GM21390 (cell line): ENCODE results near the gene NEK9.
"Not testable (repeated sequence)": the region's sequence is repeated elsewhere in the genome, so short reads cannot be mapped to it uniquely, and the experiment has no call there.

ENCODE experiments used
- ATAC-seq: cut with Tn5 transposase; IDR thresholded peaks from one replicate; pipeline ENCODE4 v1.9.1; 2021; ENCODE audit not compliant: unreplicated experiment

NEK9 gene

GRCh38 chr14:75144944-75145343, 18.1 kb upstream of the NEK9 start:
- no peak for ATAC-seq

- no peak for ATAC-seq
Observed at GRCh38 chr14:75143761-75144527, 17.1 kb upstream of the NEK9 start.

- ATAC-seq, result no peak
Observed at GRCh38 chr14:75142494-75142893, 15.6 kb upstream of the NEK9 start.

DNA sequence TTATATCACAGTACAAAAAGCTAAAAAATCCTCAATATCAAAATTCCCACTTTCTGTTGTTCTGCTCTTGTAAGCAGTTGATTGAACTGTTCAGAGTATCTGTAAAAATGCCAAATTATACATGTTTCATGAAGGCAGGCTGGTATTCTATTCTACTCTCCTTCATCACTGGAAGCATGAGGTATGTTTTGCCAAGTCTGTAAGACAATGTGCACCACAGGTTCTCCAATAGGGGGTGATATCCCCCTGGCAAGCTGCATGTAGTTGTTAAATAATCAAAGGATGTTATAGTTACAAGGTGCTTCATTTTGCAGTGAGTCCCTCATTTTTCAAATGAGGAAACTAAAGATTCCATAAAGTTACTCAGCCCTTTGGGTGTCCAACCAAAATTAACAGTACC, 15.1 kb upstream of the NEK9 start:
- no peak for ATAC-seq

DNA sequence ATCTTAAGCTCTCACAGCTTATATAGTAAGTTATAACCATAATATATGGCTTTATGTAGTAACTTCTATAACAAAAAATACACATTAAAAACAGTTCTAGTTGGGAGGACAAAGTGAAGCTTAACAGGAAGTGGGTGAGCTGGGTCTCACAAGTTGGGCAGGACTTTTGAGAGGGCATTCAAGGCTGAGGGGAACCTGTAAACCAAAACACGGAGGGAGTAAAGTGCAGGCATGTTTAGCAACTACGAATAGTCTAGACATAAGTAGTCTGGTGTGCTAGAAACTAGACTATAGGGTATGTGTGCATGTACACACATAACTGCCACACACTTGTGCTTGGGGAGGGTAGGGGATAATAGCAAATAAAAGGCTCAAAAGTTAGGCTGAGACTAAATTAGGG, 14.2 kb upstream of the NEK9 start:
- no peak for ATAC-seq

GRCh38 chr14:75140620-75141019, 13.8 kb upstream of the NEK9 start:
- ATAC-seq, result no peak

DNA sequence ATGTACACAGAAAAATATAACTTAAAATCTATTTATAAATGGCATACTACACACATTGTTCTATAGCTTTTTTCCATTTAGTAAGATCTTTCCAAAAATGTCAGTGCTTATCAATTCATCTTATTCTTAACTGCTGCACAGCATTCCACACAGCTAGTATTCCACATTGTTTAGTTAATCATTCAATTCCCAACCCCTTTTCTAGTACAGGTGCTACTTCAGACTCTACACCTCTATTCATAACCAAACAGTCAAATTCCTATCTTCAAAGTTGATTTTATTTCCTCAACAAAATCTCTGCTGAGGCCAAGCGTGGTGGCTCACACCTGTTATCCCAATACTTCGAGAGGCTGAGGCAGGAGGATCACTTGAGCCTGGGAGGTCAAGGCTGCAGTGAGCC, 12.3 kb upstream of the NEK9 start:
- no peak for ATAC-seq

DNA sequence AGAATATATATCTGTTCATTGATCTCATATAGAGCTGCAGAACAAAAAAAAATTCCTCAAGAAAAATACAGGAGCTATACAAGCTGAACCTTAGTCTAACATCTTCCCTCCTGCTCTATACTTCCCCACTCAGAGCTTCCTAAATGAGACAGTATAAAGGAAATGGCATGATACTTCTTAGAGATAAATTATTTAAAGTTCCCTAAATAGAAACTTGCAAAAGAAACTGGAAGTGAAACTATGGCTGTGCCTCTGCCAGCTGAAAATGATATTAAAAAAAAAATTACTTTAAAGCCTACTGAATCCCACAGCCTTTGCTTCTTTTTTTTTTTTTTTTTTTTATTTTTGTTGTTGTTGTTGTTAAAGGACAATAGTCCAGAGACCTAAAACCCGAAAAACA, 11.6 kb upstream of the NEK9 start:
- ATAC-seq, result no peak

DNA sequence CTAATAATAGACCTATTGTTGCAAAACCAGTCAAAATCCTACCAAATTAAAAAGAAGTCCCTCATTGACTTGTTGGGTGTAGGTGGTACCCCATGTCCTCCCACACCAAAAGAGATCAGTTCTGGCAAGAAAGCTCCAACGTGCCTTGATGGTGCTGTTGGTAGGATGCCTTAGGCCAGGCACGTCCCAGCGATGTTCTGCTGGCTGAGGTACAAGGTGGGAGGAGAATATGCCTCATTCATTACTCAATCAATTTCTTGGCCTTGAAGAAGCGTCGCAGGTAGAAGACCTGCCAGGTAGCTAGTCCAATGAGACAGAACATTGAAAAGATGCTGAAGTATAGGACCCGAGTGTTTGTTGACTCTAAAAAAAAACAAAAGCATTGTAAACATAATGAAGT, 7.8 kb upstream of the NEK9 start:
- ATAC-seq, result no peak

GRCh38 chr14:75133597-75133996, 6.7 kb upstream of the NEK9 start:
- no peak for ATAC-seq

DNA sequence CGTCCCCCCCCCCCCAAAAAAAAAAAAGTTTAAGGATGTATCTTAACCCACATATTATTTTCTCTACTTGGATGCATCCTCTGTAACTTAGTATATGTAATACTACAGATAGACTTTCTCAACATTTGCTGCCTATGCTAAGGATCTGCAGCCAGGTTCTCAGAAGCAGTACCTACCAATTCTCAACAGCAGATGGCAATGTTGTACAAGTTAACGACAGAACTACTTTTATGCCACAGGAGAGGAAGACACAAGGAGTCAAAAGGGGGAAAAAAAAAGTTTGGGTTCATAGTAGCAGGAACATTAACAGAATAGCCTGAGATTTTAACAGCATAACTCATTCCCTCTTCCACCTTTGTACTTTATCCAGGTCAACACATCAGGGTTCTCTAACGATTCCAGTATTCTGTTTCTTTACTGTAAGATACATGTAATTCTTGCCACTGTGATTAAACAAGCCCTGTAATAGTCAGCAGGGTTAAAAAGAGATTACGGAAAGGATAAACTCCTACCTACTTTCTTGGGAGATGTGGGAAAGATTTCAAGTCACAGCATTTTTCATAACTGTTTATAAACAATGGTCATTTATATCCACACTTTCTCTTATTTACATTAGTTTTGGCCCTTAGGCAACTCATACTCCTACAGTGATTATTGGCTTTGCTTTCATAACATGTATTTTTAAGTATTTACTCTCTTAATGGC, 5.7 kb upstream of the NEK9 start:
- no peak for ATAC-seq

DNA sequence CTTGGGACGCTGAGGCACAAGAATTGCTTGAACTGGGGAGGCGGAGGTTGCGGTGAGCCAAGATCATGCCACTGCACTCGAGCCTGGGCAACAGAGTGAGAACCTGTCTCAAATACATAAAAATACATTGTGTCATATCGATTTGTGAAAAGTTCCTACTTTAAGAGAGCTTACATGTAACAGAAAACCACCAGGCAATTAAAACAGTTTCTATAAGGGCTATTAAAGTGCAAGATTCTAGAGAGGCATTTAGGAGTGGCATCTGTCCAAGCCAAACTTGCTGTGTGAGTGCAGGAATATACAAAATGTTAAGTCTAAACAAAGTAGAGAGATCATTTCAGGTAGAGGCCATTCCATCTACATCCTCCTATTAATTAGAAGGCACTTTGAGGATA, 1.7 kb upstream of the NEK9 start:
- no peak for ATAC-seq

DNA sequence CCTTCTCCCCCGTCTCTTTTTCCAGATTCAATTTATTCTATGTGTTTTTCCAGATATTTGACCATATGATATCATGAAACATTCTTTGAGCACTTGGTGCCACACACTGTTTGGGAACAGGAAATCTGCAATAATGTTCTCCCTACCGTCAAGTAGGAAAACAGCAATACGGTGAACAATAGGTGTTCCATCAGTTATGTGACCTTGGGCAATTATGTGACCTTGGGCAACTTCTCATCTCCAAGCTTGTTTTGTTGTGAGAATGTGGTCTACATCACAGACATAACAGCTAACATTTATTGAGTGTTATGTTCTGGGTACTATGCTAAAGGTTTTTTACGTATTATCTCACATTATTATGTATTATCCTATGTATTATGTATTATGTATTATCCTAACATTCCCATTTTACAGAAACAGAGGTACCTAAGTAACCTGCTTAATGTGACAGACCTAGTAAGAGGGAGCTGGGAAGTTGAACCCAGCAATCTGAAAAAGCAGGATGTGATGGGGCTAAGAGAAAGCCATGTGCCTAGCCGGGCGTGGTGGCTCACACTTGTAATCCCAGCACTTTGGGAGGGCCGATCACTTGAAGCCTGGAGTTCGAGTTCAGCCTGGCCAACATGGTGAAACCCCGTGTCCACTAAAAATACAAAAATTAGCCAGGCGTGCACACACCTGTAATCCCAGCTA, 1.2 kb upstream of the NEK9 start:
- ATAC-seq, result no peak

- ATAC-seq, result not testable (repeated sequence)
Observed at GRCh38 chr14:75127474-75127820, 599 bp upstream of the NEK9 start.

DNA sequence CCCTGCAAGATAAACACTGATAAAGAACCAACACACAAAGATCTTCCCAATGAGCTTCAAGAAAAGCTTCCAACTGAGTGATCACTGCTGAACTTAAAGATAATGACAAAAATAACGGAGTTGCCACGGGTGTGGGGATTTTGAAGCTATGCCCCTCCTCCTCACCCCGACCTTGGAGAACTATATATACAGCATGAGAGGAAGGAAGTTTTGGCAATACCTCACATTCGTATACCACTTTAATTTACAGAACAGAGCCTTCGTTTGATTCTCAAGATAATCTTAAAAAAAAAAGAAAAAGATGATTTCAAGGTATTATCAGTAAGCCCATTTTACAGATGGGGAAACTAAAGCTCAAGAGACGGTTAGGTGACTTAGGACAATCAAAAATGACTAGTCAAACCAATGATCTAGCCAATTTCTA, 715 bp downstream of the NEK9 start:
- ATAC-seq, result no peak

DNA sequence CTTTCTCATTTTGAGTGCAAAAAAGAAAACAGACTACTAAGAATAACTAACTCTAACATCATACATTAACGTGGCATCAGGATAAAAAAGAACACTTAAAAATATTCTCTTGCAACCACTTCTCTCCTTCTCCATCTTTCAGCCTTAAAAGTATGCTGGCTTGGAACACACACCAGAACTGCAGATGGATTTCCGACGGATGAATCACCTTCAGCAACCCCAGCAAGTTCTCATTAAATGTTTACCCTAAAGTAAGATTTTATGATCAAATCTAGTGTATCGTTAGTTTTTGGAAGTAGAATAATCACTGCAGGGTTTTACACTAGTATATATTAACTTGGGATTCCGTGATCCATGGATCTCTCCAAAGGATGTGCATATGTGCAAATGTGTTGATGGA, 1.2 kb downstream of the NEK9 start:
- no peak for ATAC-seq

DNA sequence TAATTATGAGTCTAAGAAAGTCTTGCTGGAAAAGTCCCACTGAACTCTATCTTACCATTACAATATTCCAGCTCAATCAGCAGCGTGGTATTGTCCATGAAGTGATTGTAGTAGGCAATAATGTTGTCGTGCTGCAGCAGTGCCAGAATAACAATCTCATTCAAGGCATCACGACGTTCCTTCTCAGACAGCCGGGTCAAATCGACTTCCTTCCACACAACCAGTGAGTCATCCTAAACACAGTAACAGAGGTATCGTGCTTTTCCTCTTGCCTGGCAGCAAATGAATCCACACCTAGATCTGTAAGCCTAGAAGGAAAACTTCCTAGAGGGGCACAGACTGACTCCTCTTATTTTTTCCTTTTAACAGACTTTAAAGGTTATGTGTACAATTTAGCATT, 2.9 kb downstream of the NEK9 start:
- no peak for ATAC-seq

DNA sequence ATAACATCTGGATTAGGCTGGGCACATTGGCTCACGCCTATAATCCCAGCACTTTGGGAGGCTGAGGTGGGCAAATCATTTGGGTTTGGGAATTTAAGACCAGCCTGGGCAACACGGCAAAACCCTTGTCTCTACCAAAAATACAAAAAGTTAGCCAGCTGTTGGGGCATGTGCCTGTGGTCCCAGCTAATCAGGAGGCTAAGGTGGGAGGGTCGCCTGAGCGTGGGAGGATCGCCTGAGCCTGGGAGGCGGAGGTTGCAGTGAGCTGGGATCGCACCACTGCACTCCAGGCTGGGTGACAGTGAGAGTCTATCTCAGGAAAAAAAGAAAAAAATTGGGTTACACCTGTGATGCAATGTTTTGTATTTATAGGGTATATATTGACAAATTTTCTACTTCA, 5.3 kb downstream of the NEK9 start:
- no peak for ATAC-seq

GRCh38 chr14:75120541-75121291, 6.1 kb downstream of the NEK9 start:
- ATAC-seq, result no peak

GRCh38 chr14:75119056-75119455, 7.8 kb downstream of the NEK9 start:
- no peak for ATAC-seq

DNA sequence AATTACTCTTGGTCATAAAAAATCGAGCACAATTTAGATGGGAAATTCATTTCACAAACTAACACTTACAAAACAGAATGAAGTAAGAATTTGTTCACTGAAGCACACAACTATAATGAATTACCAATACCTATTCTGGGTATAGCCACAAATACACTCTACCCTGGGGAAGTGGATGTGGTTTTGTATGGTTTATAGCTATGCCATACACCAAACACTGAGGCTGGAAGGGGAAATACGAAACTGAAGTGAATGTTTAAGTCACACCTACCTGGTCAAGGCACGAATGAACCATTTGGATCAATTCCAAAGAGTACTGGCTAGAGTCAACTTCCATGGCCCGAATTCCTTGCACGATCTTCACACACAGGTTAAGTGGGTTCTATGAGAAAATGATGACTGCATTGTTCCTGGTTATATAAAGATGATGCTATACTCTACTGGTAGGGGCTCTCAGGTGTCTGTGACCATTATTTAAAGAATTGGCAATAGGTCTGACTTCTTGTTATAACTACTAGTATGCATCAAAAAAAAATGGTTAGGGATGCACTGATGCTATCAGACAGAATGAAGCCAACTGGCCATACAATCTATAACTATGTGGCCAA, 12.8 kb downstream of the NEK9 start:
- ATAC-seq, result no peak
